ENCODE measurements around the gene B3GALT5.

DNA sequence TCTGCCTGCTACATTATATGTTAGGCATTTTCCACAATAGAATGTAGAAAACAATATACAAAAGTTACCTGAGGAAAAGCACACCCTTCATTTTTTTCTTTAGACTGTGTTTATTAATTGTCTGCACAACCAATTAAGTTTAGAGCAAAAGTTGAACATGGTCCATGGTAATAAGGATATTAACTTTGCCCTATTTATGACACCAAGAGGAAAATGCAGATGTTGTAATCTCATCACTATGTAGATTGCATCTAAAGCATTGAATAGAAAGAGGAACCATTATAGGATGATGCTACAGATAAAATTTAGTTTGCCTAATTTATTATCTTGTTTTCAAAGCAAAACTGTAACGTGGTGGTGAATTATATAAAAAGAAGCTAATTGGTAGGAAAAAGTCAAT lies 72.5 kb downstream of the B3GALT5 start:
- TF ChIP-seq, protein P1, sequence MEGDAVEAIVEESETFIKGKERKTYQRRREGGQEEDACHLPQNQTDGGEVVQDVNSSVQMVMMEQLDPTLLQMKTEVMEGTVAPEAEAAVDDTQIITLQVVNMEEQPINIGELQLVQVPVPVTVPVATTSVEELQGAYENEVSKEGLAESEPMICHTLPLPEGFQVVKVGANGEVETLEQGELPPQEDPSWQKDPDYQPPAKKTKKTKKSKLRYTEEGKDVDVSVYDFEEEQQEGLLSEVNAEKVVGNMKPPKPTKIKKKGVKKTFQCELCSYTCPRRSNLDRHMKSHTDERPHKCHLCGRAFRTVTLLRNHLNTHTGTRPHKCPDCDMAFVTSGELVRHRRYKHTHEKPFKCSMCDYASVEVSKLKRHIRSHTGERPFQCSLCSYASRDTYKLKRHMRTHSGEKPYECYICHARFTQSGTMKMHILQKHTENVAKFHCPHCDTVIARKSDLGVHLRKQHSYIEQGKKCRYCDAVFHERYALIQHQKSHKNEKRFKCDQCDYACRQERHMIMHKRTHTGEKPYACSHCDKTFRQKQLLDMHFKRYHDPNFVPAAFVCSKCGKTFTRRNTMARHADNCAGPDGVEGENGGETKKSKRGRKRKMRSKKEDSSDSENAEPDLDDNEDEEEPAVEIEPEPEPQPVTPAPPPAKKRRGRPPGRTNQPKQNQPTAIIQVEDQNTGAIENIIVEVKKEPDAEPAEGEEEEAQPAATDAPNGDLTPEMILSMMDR (IDR thresholded peaks at IDR 0.05) = no peak
- TF ChIP-seq POLR2AphosphoS5 (IDR thresholded peaks at IDR 0.05) (no peak), EP300 (IDR thresholded peaks at IDR 0.05) (no peak)

Data from esophagus muscularis mucosa (tissue), 4 donors.